Measurements from ENCODE around the gene MANF.

The MANF gene

GRCh38 chr3:51436998-51437639 is 52.0 kb downstream of the MANF start:
- FAIRE-seq = no peak
